GM10847 (cell line): ENCODE data around the gene MED4.

Source experiments
- POLR2A ChIP-seq: IDR thresholded peaks from 2 replicates; pipeline ENCODE4 v1.6.1; 2011; ENCODE audit not compliant: insufficient read length; ENCODE audit errors: extremely low read depth

Gene MED4, protein sequence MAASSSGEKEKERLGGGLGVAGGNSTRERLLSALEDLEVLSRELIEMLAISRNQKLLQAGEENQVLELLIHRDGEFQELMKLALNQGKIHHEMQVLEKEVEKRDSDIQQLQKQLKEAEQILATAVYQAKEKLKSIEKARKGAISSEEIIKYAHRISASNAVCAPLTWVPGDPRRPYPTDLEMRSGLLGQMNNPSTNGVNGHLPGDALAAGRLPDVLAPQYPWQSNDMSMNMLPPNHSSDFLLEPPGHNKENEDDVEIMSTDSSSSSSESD

DNA sequence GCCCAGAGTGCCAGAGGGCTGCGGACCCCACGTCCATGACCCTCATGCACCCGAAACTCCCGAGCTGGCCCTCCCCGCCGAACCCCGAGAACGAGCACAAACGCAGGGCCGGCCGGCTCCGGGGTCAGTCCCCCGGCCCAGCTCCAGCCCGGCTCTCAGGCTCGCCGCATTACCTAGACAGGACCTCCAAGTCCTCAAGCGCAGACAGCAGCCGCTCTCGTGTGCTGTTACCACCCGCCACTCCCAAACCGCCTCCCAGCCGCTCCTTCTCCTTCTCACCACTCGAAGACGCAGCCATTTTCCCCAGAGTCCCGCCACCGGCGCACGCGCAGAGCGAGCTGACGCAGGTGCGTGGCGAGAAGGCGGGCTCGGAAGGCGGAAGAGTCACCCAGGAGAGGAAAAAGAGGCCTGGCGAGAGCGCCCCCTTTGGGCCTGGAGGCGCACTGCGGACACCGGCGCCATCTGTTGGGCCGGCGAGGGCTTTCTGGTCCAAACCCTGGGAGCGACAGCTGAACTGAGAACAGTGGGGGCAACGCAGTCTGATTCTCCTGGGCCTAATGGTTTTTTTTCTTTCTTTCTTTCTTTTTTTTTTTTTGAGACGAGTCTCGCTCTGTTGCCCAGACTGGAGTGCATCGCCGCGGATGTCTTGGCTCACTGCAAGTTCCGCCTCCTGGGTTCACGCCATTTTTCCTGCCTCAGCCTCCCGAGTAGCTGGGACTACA is at the start of gene MED4:
MED4 (minus strand) TSS at position 324 of the 722 bp plus-strand sequence; CDS start at position 298, 26 bp downstream.
- peak; percentile 87 for TF ChIP-seq POLR2A

DNA sequence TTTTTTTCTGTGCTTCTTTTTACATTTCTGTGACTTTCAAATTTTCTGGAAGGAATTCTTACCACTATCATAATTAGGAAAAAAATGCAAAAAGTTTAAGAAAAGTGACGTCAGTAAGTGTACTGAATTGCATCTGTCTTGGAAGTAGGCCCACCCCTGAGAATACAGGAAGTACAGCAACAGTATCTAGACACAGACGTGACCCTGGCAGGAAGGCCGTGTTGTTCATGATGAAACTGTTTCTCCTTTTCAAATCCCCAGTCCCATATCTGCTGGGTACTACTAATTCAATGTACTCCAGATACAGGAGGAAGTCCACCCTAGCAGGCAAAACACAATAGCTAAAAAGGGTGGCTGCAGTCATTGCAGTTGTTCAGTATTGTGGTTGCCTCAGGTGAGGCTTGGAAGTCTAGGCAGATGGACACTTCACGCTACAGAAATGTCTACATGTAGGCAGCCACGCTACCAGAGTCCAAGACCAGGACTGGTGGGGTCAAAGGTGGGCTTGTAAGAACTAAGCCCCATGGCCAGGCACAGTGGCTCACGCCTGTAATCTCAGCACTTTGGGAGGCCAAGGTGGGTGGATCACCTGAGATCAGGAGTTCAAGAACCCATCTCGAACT is 49.6 kb upstream of the MED4 start:
- no peak for TF ChIP-seq POLR2A

DNA sequence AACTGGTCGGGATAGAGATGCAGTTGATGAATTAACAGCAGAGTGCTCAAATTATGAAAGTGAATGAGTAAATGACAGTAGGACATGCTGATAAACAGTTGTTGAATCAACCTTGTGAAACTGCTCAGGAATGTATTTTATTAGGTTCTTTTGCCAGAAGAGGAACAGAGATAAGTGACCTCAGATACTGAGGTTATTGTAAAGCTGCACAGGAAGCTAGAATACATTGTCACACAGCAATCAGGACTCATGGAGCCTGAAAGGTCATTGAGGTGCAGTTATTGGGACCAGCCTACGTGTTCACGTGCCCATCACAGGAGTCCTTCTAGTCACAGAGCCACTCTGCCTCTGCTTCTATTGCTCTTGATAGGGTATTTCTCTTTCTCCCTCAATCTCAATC is 47.5 kb upstream of the MED4 start:
- TF ChIP-seq POLR2A, result no peak

DNA sequence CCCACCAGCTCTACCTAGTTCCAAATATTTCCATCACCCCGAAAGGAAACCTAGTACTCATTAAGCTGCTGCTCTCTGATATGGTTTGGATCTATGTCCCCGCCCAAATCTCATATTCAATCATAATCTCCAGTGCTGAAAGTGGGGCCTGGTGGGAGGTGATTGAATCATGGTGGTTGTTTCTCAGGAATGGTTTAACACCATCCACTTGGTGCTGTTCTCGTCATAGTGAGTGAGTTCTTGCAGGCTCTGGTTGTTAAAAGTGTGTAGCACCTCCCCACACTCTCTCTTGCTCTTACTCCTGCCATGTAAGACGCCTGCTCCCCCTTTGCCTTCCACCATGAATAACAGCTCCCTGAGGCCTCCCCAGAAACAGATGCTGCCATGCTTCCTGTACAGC is 43.4 kb upstream of the MED4 start:
- TF ChIP-seq POLR2A, result no peak

DNA sequence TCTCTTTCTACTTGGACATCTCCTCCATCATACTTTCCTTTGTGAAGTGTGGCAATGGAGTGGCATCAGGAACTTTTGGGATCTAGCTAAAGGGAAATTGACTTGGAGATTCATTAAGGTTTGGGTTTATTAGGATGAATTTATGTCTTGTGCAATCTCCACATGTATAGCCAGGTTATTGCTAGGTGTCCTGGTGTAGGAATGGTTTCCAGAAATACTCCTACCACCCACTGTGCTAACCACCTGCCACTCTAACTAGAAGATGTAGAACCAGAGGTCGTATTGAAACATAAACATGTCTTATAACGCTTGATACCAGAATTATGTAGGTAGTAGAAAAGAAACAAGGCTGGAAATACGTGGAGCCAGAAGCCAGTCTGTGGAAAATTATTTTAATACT is 38.1 kb upstream of the MED4 start:
- no peak for TF ChIP-seq POLR2A

DNA sequence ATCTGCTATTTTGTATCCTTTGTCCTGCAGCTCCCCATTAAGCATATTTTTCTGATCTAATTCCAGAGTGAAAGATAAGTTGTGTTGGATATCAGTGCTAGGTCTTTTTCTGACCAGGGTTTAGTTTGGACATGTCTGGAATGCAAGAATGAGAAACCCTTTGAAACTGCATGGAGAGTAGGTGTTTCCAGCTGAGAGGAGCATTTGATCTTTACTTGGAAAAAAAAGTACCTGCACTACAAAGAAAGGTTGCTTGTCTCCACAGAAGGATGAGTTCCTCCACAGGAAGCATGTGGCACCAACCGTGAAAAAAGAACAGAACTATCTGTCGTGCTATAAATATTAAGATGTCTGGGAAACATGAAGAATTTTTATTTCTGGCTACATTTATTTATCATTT is 36.6 kb upstream of the MED4 start:
- no peak for TF ChIP-seq POLR2A

DNA sequence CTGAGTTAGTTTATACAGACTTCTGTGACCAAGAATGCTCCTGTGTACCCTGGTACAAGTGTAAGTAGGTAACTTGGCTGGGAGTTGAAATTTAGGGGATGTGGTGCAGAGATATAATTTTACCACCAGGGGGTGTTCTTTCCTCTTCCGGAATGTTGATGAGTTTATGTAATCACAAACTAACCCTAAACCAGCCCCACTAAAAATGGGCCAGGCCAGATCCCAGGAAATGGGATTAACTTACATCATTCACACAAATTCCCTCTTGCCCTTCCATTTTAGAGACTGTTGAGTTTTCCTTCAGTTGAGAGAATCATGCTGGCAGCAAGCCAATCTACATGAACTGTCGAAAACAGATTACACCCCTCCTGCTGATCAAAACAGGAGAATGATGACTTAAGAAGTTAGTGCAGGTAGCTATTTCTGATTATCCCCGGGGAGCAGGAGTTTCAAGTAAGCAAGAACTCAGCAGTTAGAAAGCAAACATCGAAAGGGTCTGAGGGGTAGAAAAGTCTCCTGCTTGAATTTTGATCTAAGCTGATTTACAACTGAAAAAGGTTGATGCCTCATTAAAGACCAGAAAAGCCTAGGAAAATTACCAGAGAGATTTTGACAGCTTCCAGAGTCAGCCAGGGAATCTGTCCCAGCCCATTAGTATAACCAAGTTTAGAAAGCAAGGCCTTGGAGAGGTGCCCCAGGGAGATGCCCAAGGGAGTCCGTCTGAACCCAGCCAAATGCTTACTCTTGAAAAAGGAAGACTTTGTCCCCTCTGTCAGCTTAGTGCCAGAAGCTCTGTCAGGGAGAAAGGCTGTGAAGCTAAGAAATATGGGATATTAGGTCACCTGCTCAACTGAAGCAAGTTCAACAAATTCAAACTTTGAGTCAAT is 32.3 kb upstream of the MED4 start:
- TF ChIP-seq POLR2A, result no peak

DNA sequence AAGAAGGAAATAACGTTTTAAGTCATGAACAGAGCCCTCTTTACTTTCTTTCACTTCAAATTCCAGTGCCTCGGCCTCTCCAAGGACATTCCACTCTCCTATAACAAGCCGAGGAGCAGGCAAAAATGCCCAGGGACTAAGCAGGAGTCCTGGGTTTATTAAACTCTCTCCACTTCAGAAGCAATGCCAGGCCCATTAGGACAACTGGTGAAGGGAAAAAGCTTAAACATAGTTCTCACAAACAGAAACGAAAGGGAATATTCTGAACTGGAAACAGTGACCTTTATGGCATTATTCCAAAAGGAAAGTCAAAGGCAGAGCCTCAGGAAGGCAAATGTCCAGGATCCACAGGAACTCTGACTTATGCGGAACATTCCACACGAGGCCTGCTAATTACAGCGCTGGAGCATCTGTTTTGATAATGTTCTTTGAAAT is 30.9 kb upstream of the MED4 start:
- no peak for TF ChIP-seq POLR2A

DNA sequence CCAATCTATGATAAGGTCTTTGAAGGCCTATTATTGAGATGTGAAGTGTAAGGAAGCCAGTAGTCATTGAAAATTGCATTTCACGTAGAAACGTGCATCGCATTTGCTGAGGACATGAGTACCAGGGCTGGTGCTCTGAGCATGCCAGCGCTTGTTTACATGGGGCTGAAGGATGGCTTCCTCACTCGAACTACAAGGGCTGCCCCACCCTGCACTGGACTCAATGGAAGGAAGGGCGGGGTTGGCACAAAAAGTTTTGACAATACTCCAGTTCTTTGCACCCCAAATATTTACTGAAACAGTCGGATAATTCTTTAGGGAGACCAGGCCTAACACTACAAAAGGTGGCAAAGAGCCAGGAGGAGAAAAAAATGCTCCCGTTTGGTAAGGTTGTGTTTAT is 28.9 kb upstream of the MED4 start:
- TF ChIP-seq POLR2A, result no peak

DNA sequence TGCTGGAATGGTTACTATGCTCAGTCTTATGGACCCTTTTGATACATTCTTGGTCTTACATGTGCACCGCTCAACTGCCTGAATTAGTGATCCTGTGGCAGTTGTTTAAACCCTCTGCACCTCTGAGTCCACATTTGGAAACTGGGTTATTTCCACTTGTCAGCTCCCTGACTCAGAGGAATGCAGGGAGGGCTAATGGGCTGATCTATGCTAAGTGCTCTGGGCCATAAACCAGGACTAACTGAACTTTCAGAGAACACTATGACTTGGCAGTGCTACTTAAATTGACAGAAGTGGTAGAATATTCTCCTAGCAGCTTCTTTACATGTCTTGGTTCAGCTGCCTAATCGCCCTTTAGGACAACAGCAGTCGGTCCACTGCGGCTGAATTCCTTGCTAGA is 26.8 kb upstream of the MED4 start:
- no peak for TF ChIP-seq POLR2A

DNA sequence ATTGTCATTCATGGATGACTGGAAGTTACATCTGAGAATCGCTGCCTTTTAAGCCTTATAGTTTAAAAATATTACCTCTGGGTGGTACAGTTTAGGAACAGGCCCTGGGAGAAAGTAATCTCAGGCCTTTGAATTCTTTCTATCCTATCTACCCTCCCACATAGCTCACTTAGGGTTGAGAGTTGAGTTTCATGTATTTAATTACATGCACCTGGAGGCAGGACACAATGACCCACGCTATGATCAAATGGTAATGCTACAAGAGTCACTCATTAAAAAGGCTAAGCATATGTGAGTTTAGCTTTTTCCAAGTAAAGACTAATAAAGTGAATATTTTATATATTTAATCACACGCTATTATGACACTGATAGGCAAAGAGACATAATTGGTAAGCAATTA is 25.3 kb upstream of the MED4 start:
- no peak for TF ChIP-seq POLR2A

DNA sequence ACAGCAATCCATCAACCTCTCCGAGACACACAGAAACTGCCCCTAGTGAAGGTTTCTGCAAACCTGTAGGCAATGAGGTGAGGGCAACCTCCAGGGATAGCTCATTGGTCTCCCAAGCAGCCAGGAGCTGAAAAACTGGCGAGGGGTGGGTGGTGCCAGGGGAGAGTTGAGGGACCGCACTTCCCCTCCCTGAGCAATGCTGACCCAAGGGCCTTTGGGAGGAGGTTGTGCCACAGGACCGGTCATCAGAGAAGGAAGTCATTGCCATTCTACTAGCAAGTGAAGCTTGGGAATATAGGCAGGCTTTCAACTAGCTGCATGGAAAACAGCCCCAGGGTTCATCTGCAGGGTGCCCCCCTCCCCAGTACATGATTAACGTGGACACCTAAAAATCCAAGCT is 23.1 kb upstream of the MED4 start:
- no peak for TF ChIP-seq POLR2A

DNA sequence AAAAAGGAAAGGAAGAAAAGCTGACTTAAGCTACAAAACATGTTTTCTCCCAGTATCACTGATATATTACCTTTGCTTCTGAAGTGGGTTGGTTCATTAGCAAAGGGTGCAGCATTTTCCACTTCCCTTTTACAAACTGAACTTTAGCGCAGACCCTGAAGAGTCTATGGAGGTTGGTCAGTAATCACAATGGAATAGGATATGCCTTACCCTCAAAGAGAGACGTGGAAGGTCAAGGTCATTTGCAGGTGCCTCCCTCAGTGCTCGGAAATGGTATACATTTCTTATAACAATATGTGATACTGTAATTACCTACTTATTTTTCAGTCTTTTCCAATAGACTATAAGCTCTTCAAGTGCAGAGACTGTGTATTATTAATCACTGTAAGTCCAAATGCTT is 21.9 kb upstream of the MED4 start:
- no peak for TF ChIP-seq POLR2A

DNA sequence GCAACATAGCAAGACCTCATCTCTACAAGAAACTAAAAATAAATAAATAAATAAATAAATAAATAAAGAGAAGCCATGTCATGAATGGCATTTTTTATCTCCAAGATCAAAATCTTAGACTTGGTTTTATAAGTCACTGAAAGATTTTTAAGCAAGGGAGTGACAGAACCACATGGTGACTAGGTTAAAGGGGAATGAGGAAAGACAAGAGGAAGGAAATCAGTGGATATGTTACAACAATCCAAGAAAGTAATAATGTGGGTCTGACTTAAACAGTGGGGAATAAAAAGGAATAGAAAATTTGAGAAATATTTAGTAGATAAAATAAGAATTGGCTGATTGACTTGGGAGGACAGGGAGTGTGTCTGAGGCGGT is 18.8 kb upstream of the MED4 start:
- TF ChIP-seq POLR2A, result no peak

DNA sequence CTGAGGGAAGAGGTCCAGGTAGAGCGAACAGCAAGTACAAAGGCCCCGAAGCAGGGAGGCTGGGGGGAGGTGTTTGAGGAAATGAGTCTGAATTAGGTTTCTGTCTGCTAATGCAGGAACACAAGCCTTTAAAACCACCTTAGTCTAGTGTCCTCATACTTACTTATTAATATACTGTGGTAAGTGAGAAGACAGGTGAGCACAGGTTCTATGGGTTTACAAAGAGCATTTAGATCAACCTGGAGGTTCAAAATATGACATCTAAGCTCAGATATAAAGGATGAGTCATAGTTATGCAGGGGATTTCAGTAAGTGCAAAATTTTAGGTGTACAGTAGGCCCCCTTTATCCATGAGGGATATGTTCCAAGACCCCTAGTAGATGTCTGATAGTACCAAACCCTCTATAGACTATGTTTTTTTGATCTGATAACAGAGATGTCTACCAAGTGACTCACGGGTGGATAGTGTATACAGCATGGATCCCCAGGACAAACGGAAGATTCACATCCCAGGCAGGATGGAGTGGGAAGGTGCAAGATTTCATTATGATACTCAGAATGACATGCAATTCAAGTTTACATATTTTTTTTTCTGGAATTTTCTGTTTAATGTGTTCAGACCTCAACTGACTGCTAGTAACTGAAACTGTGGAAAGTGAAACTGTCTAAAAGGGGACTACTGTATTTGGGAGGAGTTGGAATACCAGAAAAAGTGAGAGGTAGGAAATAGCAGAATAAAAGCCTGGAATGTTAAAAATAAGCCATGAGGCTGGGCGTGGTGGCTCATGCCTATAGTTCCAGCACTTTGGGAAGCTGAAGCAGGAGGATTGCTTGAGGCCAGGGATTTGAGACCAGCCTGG is 18.2 kb upstream of the MED4 start:
- TF ChIP-seq POLR2A, result no peak
